K562 (cell line): Measurements from ENCODE around the gene PTPRZ1. TPM values are rescaled to one million over a fixed set of nuclear protein-coding genes. Genes with fewer than 3 reads are reported as not detected.

Source experiments
- ATAC-seq: fragments of 200-7000 bp; cut with Tn5 transposase; 3 replicates; pipeline ENCODE4 v1.9.1; 2020; ENCODE audit warnings: moderate library complexity
- BruUV-seq: library from RNA; stranded (reverse); fragments of 400-500 nt; replicated peaks from 2 replicates; lab custom pipeline; 2021; lab: Mats Ljungman, UMichigan
- CTCF ChIA-PET: fragments of 300-600 bp; formaldehyde crosslinking; extraction: SDS; loops from one replicate; lab custom pipeline; 2021; ENCODE audit warnings: low intra/inter-chr PET ratio; lab: Yijun Ruan, JAX
- POLR2A ChIA-PET: fragments of 300-600, 350-650 bp; sonication (Branson Sonifier 250); formaldehyde crosslinking; extraction: SDS; loops from one replicate; lab custom pipeline; 2021; ENCODE audit warnings: antibody characterized with exemption, inconsistent platforms; lab: Yijun Ruan, JAX
- DNase-seq, 4 experiments: peaks; one replicate each; pipeline versions ENCODE4 v3.0.0 to v3.0.0-alpha.2; 2011 to 2018; ENCODE audit warnings: low spot score in 3 of 4, mixed read lengths in 3 of 4; ENCODE audit errors: extremely low read depth in 1 of 4
- FAIRE-seq: peaks from 2 replicates; lab custom pipeline; 2011; peaks lifted over from hg19 to GRCh38; lab: Jason Lieb, UNC
- H2AFZ ChIP-seq: 2 replicates; pipeline ENCODE4 v1.6.0; 2011; ENCODE audit warnings: low read depth, low read length, control low read depth, inconsistent platforms
- H3K27ac ChIP-seq: fragments of 200-600 bp; 3 replicates; pipeline ENCODE4 v1.8.0; 2011; ENCODE audit warnings: low read depth, mild to moderate bottlenecking, control low read depth, inconsistent platforms, low read length, moderate library complexity, mixed read lengths; ENCODE audit errors: extremely low read depth
- H3K27me3 ChIP-seq, 2 experiments: fragments of 300-600 bp in 1 of 2; 2 replicates in 1 of 2; 3 replicates in 1 of 2; pipeline versions ENCODE4 v1.6.0 to v1.8.0; 2011; ENCODE audit warnings: inconsistent platforms in 2 of 2, low read length in 2 of 2, mild to moderate bottlenecking in 1 of 2, mixed read lengths in 1 of 2, moderate library complexity in 1 of 2; ENCODE audit not compliant: control insufficient read depth in 2 of 2, insufficient read depth in 2 of 2
- H3K36me3 ChIP-seq: fragments of 300-600 bp; 3 replicates; pipeline ENCODE4 v1.8.0; 2011; ENCODE audit warnings: mild to moderate bottlenecking, low read length, inconsistent platforms; ENCODE audit not compliant: control insufficient read depth, insufficient read depth
- H3K4me1 ChIP-seq, 2 experiments: fragments of 200-600 bp in 1 of 2; replicated peaks in 1 of 2; 2 replicates in 1 of 2; 3 replicates in 1 of 2; pipeline versions ENCODE4 v1.5.1 to v1.8.0; 2011; ENCODE audit warnings: inconsistent platforms in 2 of 2, low read length in 2 of 2, mild to moderate bottlenecking in 1 of 2, mixed read lengths in 1 of 2, moderate library complexity in 1 of 2; ENCODE audit not compliant: control insufficient read depth in 2 of 2, insufficient read depth in 2 of 2
- H3K4me2 ChIP-seq: 2 replicates; pipeline ENCODE4 v1.6.1; 2011; ENCODE audit warnings: low read length, control low read depth, inconsistent platforms, mixed read lengths; ENCODE audit not compliant: insufficient read depth
- H3K4me3 ChIP-seq: fragments of 200-600 bp; sonication (generic), shearing (Covaris generic); 2 replicates; pipeline ENCODE4 v1.5.1; 2016; ENCODE audit warnings: control low read depth, inconsistent platforms
- H3K79me2 ChIP-seq: fragments of 200-600 bp; 3 replicates; pipeline ENCODE4 v1.8.0; 2011; ENCODE audit warnings: low read length, inconsistent platforms; ENCODE audit not compliant: control insufficient read depth, insufficient read depth
- H3K9ac ChIP-seq, 2 experiments: 2 replicates each; pipeline versions ENCODE4 v1.6.0 to v1.6.1; 2011; ENCODE audit warnings: low read depth in 2 of 2, low read length in 2 of 2, control low read depth in 1 of 2, inconsistent platforms in 1 of 2, mild to moderate bottlenecking in 1 of 2, mixed read lengths in 1 of 2; ENCODE audit not compliant: insufficient read depth in 1 of 2
- H3K9me1 ChIP-seq: one replicate; pipeline ENCODE4 v1.6.0; 2011; ENCODE audit warnings: inconsistent platforms, mild to moderate bottlenecking, low read length, moderate library complexity; ENCODE audit not compliant: control insufficient read depth, insufficient read depth
- H3K9me3 ChIP-seq: replicated peaks from 2 replicates; pipeline ENCODE4 v1.5.1; 2011; ENCODE audit warnings: low read depth, low read length, inconsistent platforms; ENCODE audit not compliant: control insufficient read depth, insufficient read depth
- H4K20me1 ChIP-seq: replicated peaks from 2 replicates; pipeline ENCODE4 v1.6.1; 2011; ENCODE audit warnings: low read length, inconsistent platforms, mixed read lengths; ENCODE audit not compliant: control insufficient read depth, insufficient read depth
- CREBBP ChIP-seq: IDR thresholded peaks from one replicate; pipeline ENCODE4 v1.6.1; 2012; ENCODE audit warnings: low read depth, mild to moderate bottlenecking, control low read depth, inconsistent platforms, low read length
- GABPA ChIP-seq: fragments of 200-800 bp; sonication (Bioruptor generic); conservative IDR thresholded peaks from 2 replicates; pipeline ENCODE4 v1.6.1; 2016; ENCODE audit warnings: low read depth, missing genetic modification characterization, missing compliant biosample characterization
- JUND ChIP-seq, 2 experiments: IDR thresholded peaks; 2 replicates in 1 of 2; 3 replicates in 1 of 2; pipeline ENCODE4 v1.6.1; 2011; ENCODE audit warnings: borderline replicate concordance in 2 of 2, low read depth in 2 of 2, low read length in 2 of 2, improper control_type of control experiment in 1 of 2, missing biosample characterization in 1 of 2, missing genetic modification characterization in 1 of 2, missing genetic modification reagents in 1 of 2
- MYBL2 ChIP-seq, 2 experiments: fragments of 450-650 bp in 1 of 2; sonication (generic) in 1 of 2; formaldehyde crosslinking in 1 of 2; IDR thresholded peaks; 2 replicates each; pipeline versions ENCODE4 v1.6.1 to v1.8.1; 2017 to 2022; ENCODE audit warnings: borderline replicate concordance in 1 of 2, inconsistent platforms in 1 of 2, low read depth in 1 of 2, mild to moderate bottlenecking in 1 of 2, missing genetic modification reagents in 1 of 2, moderate library complexity in 1 of 2
- NFE2L1 ChIP-seq: fragments of 450-650 bp; IDR thresholded peaks from 2 replicates; pipeline ENCODE4 v1.6.1; 2016; ENCODE audit warnings: missing genetic modification characterization, low read depth, mild to moderate bottlenecking, missing compliant biosample characterization, moderate library complexity, borderline replicate concordance
- RNF2 ChIP-seq: sonication (generic); IDR thresholded peaks from 2 replicates; pipeline ENCODE4 v1.6.1; 2016
- SMAD4 ChIP-seq: fragments of 250-450 bp; sonication (Bioruptor Pico); conservative IDR thresholded peaks from 2 replicates; pipeline ENCODE4 v1.8.0; 2021; ENCODE audit warnings: inconsistent platforms, mild to moderate bottlenecking, moderate library complexity
- SMARCB1 ChIP-seq: IDR thresholded peaks from 2 replicates; pipeline ENCODE4 v1.6.1; 2011; ENCODE audit warnings: improper control_type of control experiment, low read depth; ENCODE audit not compliant: insufficient read length
- STAT5B ChIP-seq: fragments of 250-450 bp; sonication (Bioruptor Pico); IDR thresholded peaks from 2 replicates; pipeline ENCODE4 v1.8.0; 2021; ENCODE audit warnings: mild to moderate bottlenecking, inconsistent platforms
- TEAD1 ChIP-seq, 2 experiments: fragments of 450-650 bp in 1 of 2; sonication (generic) in 1 of 2; formaldehyde crosslinking; IDR thresholded peaks; 2 replicates each; pipeline versions ENCODE4 v1.4.0 to v1.8.0; 2020 to 2022; ENCODE audit warnings: mild to moderate bottlenecking in 2 of 2, missing genetic modification reagents in 1 of 2
- ZNF239 ChIP-seq: fragments of 250-450 bp; sonication (Bioruptor Pico); IDR thresholded peaks from 2 replicates; pipeline ENCODE4 v1.4.0; 2020; ENCODE audit warnings: mild to moderate bottlenecking
- ZNF316 ChIP-seq: fragments of 450-650 bp; IDR thresholded peaks from 2 replicates; pipeline ENCODE4 v1.6.1; 2016
- ZNF76 ChIP-seq: fragments of 250-450 bp; sonication (Bioruptor Pico); IDR thresholded peaks from 2 replicates; pipeline ENCODE4 v1.4.0; 2020; ENCODE audit warnings: mild to moderate bottlenecking, moderate library complexity, borderline replicate concordance
- WGBS: fragments of 100-300 bp; shearing (Covaris generic); methylation state at CpG from one replicate; pipeline ENCODE4 v1.1.6; 2016; ENCODE audit warnings: low coverage, mixed read lengths; ENCODE audit not compliant: insufficient coverage; ENCODE audit errors: missing lambda C conversion rate; 5-methylcytosine and 5-hydroxymethylcytosine counted together
- in situ Hi-C: fragments of 300-500 bp; cut with MboI; formaldehyde crosslinking; loops from 4 replicates; pipeline ENCODE4 v1.15.0; 2018; ENCODE audit warnings: inconsistent platforms, mixed read lengths
- intact Hi-C: fragments of 100-400 bp; cut with micrococcal nuclease; formaldehyde crosslinking; loops from 2 replicates; pipeline ENCODE4 v1.14.2; 2022
- polyA plus RNA-seq, 8 experiments: library from polyadenylated mRNA; depleted of rRNA in 4 of 8; stranded (reverse) in 5 of 8; unstranded in 3 of 8; fragments of >200 nt; fragmentation: Nextera tagmentation in 2 of 8; fragmentation: Illumina TruSeq in 1 of 8; extraction: Ambion mirVana in 2 of 8; extraction: Trizol in 1 of 8; gene quantifications; 2 replicates each; pipeline versions ENCODE4 v1.2.1 to v1.2.3, GENCODE V29; 2011 to 2014; ENCODE audit warnings: inconsistent platforms in 1 of 8, missing spikeins in 1 of 8
- total RNA-seq, 7 experiments: library from RNA; depleted of rRNA in 6 of 7; stranded (reverse); fragments of >200 nt in 6 of 7; fragmentation: Illumina TruSeq in 2 of 7; extraction: Trizol in 2 of 7; gene quantifications; 2 replicates each; pipeline versions ENCODE4 v1.2.1 to v1.2.3, GENCODE V29; 2011 to 2021; ENCODE audit warnings: low replicate concordance in 1 of 7
- TF ChIP-seq, protein P1 (sequence below), 3 experiments: fragments of 200-800 bp in 1 of 3; sonication (Bioruptor generic) in 1 of 3; sonication (generic) in 1 of 3; formaldehyde crosslinking in 1 of 3; IDR thresholded peaks; 2 replicates each; pipeline versions ENCODE4 v1.6.1 to v1.8.0; 2016 to 2022; ENCODE audit warnings: mild to moderate bottlenecking in 2 of 3, missing compliant biosample characterization in 2 of 3, missing genetic modification characterization in 2 of 3, missing genetic modification reagents in 1 of 3
- TF ChIP-seq, protein P2 (sequence below): sonication (generic); formaldehyde crosslinking; IDR thresholded peaks from 2 replicates; pipeline ENCODE4 v1.9.0; 2022; ENCODE audit warnings: mild to moderate bottlenecking, missing genetic modification reagents
- TF ChIP-seq, protein P3 (sequence below): sonication (generic); formaldehyde crosslinking; IDR thresholded peaks from 2 replicates; pipeline ENCODE4 v1.4.0; 2020; ENCODE audit warnings: mild to moderate bottlenecking, missing genetic modification reagents

The PTPRZ1 gene
- total and polyA plus RNA-seq, 9 of the 15 experiments (the other 6 are each of a cell fraction or from before 2014, with no cell fraction given) = 0.04 TPM; not detected in 7

- no peak overlapping the region for H3K27ac ChIP-seq
- H3K79me2 ChIP-seq = no peaks in the 10 kb centered on the region
- H2AFZ ChIP-seq = no peak overlapping the region
- intact Hi-C loops = no loop called here
- no peak overlapping the region for H3K4me2 ChIP-seq
- no peaks in the 10 kb centered on the region for H3K9me1 ChIP-seq
- H3K9ac ChIP-seq = no peak overlapping the region
- BruUV-seq = no TSS peak
- no peak for DNase-seq
- TF ChIP-seq SMAD4 (CRISPR knock-in tag) (no peak), GABPA (no peak), CREBBP (no peak), RNF2 (no peak), ZNF316 (no peak), ZNF239 (CRISPR knock-in tag) (no peak), NFE2L1 (tag) (no peak), TEAD1 (CRISPR knock-in tag; IDR thresholded peaks at IDR 0.05) (no peak), STAT5B (no peak), SMARCB1 (no peak), ZNF76 (no peak), MYBL2 (IDR thresholded peaks at IDR 0.05; ENCODE audit: low read depth) (no peak), MYBL2 (CRISPR knock-in tag; IDR thresholded peaks at IDR 0.05; ENCODE audit: borderline replicate concordance) (no peak), JUND (IDR thresholded peaks at IDR 0.05; ENCODE audit: borderline replicate concordance, low read depth, low read length) (no peak), JUND (tag; IDR thresholded peaks at IDR 0.05; ENCODE audit: borderline replicate concordance, low read depth, low read length) (no peak)
- TF ChIP-seq, protein P1, sequence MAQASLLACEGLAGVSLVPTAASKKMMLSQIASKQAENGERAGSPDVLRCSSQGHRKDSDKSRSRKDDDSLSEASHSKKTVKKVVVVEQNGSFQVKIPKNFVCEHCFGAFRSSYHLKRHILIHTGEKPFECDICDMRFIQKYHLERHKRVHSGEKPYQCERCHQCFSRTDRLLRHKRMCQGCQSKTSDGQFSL (CRISPR knock-in tag; IDR thresholded peaks at IDR 0.05) = no peak
- TF ChIP-seq, protein P1 (tag; IDR thresholded peaks at IDR 0.05) = no peak
- TF ChIP-seq, protein P2, sequence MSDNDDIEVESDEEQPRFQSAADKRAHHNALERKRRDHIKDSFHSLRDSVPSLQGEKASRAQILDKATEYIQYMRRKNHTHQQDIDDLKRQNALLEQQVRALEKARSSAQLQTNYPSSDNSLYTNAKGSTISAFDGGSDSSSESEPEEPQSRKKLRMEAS (CRISPR knock-in tag) = no peak
- TF ChIP-seq, protein P3, sequence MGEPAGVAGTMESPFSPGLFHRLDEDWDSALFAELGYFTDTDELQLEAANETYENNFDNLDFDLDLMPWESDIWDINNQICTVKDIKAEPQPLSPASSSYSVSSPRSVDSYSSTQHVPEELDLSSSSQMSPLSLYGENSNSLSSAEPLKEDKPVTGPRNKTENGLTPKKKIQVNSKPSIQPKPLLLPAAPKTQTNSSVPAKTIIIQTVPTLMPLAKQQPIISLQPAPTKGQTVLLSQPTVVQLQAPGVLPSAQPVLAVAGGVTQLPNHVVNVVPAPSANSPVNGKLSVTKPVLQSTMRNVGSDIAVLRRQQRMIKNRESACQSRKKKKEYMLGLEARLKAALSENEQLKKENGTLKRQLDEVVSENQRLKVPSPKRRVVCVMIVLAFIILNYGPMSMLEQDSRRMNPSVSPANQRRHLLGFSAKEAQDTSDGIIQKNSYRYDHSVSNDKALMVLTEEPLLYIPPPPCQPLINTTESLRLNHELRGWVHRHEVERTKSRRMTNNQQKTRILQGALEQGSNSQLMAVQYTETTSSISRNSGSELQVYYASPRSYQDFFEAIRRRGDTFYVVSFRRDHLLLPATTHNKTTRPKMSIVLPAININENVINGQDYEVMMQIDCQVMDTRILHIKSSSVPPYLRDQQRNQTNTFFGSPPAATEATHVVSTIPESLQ (CRISPR knock-in tag) = no peak
- TF ChIP-seq, all 486 proteins: peak for 0
- FAIRE-seq (no peak), ATAC-seq (no peak)
- in situ Hi-C loops = no loop called here
- Histone ChIP-seq H3K36me3 (no peaks in the 10 kb centered on the region), H4K20me1 (no peaks in the 10 kb centered on the region), H3K9me3 (no peaks in the 10 kb centered on the region), H3K4me3 (no peak overlapping the region), H3K4me1 (no peaks in the 10 kb centered on the region), H3K27me3 (no peaks in the 10 kb centered on the region)
- POLR2A ChIA-PET = no interaction called here
- CTCF ChIA-PET = no interaction called here
- WGBS = 11% methylated on average over 9 of the region's 9 CpGs
Observed at GRCh38 chr7:121874298-121874697, 1.3 kb downstream of the PTPRZ1 start.
